Measurements from ENCODE around the gene CTSD. TPM values are rescaled to one million over a fixed set of nuclear protein-coding genes. Genes with fewer than 3 reads are reported as not detected.

The CTSD gene
- total RNA-seq (2014; rRNA removed; shearing (Covaris generic)) = 139 TPM in 2 replicates

GRCh38 chr11:1763796-1764661 is at the start of gene CTSD:
Gene CTSD (minus strand): TSS chr11:1763927. CDS start chr11:1763859, 68 bp downstream.

DNA sequence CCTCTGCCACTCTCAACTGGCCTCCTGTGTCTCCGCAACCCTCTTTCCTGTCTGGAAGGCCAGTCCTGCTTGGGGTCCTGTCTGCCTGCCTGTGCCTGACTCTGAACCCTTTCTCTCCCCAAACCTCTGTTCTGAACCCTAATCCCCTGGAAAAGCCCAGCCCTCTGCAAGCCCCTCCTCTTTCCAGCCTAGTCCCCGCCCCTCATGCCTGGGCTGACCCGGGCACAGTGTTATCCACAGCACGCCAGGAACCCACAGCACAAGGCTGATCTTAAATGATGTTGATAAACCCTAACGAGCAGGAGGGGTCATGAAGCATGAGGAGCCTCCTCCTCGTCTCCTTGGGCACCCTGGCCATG is 13.3 kb downstream of the CTSD start, which contains the start of gene IFITM10:
Gene IFITM10, minus strand, starts transcription at position 115 of the 359 bp plus-strand sequence. CDS start 153 bp downstream, outside the sequence.

Other genes with a start within 250 kb of the CTSD start
- gene DUSP8, start 191.7 kb downstream of the CTSD start, total RNA-seq (2014; rRNA removed; shearing (Covaris generic)) = 0.15 and 0.37 TPM in 2 replicates
- not detected in 2 replicates for gene KRTAP5-1, start 178.6 kb downstream of the CTSD start, total RNA-seq (2014; rRNA removed; shearing (Covaris generic))
- not detected in 2 replicates for gene KRTAP5-2, start 165.6 kb downstream of the CTSD start, total RNA-seq (2014; rRNA removed; shearing (Covaris generic))
- gene KRTAP5-3, start 155.5 kb downstream of the CTSD start, total RNA-seq (2014; rRNA removed; shearing (Covaris generic)) = not detected in 2 replicates
- gene KRTAP5-4, start 141.8 kb downstream of the CTSD start, total RNA-seq (2014; rRNA removed; shearing (Covaris generic)) = not detected in 2 replicates
- gene KRTAP5-5, start 134.2 kb downstream of the CTSD start, total RNA-seq (2014; rRNA removed; shearing (Covaris generic)) = not detected in 2 replicates
- gene KRTAP5-6, start 66.7 kb downstream of the CTSD start, total RNA-seq (2014; rRNA removed; shearing (Covaris generic)) = not detected in 2 replicates
- 1.8 and 2.3 TPM in 2 replicates for gene IFITM10, start 13.3 kb downstream of the CTSD start, total RNA-seq (2014; rRNA removed; shearing (Covaris generic))
- not detected in 2 replicates for gene SYT8, start 71.1 kb upstream of the CTSD start, total RNA-seq (2014; rRNA removed; shearing (Covaris generic))
- not detected in 2 replicates for gene TNNI2, start 75.1 kb upstream of the CTSD start, total RNA-seq (2014; rRNA removed; shearing (Covaris generic))
- gene LSP1, start 89.2 kb upstream of the CTSD start, total RNA-seq (2014; rRNA removed; shearing (Covaris generic)) = 0.13 and 1.8 TPM in 2 replicates
- not detected in 2 replicates for gene PRR33, start 128.0 kb upstream of the CTSD start, total RNA-seq (2014; rRNA removed; shearing (Covaris generic))
- not detected in 2 replicates for gene TNNT3, start 155.8 kb upstream of the CTSD start, total RNA-seq (2014; rRNA removed; shearing (Covaris generic))
- gene MRPL23, start 183.4 kb upstream of the CTSD start, total RNA-seq (2014; rRNA removed; shearing (Covaris generic)) = 196 and 213 TPM in 2 replicates
- gene H19, start 233.9 kb upstream of the CTSD start, total RNA-seq (2014; rRNA removed; shearing (Covaris generic)) = 5.2 and 9.5 TPM in 2 replicates

Measured in A375 (cell line).